HG03095 (cell line): Measurements from ENCODE around the gene FRMD3.

Experiments
- ATAC-seq: cut with Tn5 transposase; IDR thresholded peaks from one replicate; pipeline ENCODE4 v1.9.1; 2021; ENCODE audit warnings: moderate library complexity; ENCODE audit not compliant: unreplicated experiment

FRMD3 gene

GRCh38 chr9:83199240-83199639 lies 339.0 kb downstream of the FRMD3 start:
- ATAC-seq: no peak

- ATAC-seq: no peak
Observed at GRCh38 chr9:83198371-83198770, 339.8 kb downstream of the FRMD3 start.

- ATAC-seq: no peak
Observed at GRCh38 chr9:83197591-83197990, 340.6 kb downstream of the FRMD3 start.

- no peak for ATAC-seq
Observed at GRCh38 chr9:83196946-83197345, 341.3 kb downstream of the FRMD3 start.
